VCaP (cell line): ENCODE data around the gene EVX2.

Experiments used
- H3K27ac ChIP-seq: fragments of 450-650 bp; 2 replicates; pipeline ENCODE4 v1.5.1; 2017
- TF ChIP-seq, protein P1 (sequence below): fragments of 450-650 bp; conservative IDR thresholded peaks from 2 replicates; pipeline ENCODE4 v1.5.1; 2017; ENCODE audit warnings: mild to moderate bottlenecking, moderate library complexity

EVX2 gene

DNA sequence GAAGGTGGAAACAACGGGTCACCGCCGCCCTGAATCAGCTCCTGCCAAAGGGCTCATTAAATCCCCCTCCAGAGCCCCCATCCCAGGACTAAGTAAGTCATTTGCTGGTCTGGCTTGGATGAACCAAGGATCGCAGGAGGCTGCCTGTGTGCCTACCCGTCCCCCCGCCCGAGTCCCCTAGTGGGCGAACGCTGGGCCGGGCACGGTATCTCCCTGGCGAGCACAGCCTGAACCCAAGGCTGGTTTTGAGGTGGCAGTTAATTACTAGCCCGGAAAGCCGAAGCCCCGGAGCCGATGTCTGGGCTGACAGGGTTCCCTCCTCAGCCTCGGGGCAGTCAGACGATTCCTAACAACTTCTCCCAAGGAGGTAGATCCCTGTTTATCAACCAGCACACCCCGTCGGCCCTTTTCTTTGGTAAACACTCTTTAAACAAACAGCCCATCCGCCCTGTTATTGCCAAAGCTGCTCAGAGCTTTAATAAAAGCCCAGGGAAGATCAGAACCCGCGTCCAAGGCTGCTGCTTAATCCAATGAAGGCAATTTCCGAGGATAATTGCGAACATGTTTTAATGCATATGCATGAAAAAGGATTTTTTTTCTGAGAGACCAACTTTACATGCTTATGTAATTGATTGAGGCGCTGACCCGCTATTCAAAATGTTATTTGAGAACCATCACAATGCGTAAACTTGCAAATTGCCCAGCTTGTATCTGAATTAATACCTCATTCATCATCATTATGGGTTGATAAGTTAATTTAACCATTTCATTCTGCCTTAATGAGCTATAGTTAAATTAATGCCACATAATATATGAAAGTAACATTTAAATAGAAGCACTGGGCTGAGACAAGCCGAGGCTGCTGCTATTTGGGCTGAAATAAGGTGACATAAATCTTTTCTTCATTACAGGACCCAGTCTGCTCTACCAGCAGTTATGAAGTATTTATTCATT, 10.5 kb downstream of the EVX2 start:
- no peak overlapping the region for H3K27ac ChIP-seq

DNA sequence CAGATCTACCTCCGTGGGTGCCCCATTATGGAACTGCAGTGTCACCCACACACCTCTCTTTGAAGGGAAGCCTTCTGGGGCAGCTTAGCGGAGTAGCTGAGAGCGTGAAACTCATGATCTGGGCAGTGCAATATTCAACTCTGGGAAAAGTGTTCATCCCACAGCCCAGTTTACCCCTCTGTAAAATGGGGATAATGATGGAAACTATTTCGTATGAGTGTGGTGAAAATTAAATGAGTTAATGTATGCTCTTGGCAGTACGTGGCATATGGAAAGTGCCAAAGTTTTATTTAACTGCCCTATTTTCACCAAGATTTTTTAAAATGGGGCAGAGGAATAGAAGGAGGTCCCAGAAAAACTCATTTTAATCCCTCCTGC, 11.5 kb downstream of the EVX2 start:
- TF ChIP-seq, protein P1, sequence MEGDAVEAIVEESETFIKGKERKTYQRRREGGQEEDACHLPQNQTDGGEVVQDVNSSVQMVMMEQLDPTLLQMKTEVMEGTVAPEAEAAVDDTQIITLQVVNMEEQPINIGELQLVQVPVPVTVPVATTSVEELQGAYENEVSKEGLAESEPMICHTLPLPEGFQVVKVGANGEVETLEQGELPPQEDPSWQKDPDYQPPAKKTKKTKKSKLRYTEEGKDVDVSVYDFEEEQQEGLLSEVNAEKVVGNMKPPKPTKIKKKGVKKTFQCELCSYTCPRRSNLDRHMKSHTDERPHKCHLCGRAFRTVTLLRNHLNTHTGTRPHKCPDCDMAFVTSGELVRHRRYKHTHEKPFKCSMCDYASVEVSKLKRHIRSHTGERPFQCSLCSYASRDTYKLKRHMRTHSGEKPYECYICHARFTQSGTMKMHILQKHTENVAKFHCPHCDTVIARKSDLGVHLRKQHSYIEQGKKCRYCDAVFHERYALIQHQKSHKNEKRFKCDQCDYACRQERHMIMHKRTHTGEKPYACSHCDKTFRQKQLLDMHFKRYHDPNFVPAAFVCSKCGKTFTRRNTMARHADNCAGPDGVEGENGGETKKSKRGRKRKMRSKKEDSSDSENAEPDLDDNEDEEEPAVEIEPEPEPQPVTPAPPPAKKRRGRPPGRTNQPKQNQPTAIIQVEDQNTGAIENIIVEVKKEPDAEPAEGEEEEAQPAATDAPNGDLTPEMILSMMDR = no peak
- H3K27ac ChIP-seq = no peak overlapping the region

More for the DNA sequence above, 10.5 kb downstream of the EVX2 start:
- TF ChIP-seq, protein P1 = no peak

DNA sequence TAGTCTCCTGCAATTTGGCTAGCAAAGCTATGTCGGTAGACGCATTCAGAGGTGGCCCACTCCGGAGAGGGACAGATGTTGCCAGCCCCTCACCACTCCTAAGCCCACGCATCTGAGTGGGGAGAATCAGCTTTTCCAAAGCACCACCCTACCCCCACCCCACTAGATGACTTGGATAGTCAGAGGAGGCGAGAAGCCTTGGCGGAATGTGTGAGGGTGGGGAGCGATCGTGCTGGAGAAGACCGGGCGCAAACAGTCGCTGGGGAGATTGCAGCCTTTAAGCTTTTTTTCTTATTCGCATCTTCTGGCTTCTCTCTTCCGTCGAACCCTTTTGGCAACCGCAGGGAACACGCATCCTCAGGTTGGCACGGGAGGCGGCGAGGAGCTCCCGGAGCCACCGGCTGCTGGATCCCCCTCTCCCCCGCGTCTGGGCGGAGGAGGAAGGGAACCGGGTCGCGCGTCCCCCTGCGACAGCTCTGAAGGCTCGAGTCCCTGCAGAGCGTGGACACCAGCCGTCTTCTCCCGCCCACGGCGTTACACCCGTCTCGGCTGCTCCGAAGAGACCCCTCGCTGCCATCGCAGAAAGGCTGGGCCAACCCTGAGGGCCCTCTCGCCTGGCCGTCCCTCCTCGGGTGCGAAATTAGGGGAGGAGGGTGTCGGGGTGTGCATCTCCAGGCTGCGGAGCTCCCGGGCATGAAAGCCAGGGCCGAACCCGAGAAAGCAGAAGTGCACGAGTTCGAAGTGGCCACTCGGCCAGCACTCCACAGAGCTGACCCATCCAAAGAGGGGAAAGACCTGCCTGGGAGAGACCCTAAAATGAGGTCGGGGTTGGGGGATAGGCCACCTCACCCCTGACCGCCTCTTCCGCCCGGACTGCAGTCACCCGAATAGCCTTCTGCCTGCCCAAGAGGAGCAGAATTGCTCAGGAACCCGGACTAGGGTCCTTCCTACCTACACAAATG, 12.2 kb downstream of the EVX2 start:
- TF ChIP-seq, protein P1 = no peak
- no peak overlapping the region for H3K27ac ChIP-seq

DNA sequence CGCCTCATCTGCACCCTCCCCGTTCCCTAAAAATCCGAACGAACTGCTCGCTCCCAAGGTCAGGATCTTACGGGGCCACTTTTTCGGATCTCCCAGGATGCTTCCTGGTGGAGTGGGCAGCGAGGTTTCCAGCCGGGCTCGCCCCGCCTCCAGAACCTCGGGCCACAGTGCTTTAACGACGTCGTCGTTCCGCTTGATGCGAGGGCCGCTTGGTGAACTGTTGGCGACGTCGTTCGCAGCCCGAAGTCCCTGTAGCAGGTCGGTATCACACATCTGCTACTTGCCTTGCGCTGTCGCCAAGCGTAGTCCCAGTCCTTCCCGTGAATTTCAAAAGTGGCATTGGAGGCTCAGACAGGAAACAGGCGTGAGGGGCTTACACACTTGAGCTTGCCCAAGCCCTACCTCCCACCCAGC, 15.3 kb downstream of the EVX2 start:
- H3K27ac ChIP-seq = no peak overlapping the region
- TF ChIP-seq, protein P1 = no peak

DNA sequence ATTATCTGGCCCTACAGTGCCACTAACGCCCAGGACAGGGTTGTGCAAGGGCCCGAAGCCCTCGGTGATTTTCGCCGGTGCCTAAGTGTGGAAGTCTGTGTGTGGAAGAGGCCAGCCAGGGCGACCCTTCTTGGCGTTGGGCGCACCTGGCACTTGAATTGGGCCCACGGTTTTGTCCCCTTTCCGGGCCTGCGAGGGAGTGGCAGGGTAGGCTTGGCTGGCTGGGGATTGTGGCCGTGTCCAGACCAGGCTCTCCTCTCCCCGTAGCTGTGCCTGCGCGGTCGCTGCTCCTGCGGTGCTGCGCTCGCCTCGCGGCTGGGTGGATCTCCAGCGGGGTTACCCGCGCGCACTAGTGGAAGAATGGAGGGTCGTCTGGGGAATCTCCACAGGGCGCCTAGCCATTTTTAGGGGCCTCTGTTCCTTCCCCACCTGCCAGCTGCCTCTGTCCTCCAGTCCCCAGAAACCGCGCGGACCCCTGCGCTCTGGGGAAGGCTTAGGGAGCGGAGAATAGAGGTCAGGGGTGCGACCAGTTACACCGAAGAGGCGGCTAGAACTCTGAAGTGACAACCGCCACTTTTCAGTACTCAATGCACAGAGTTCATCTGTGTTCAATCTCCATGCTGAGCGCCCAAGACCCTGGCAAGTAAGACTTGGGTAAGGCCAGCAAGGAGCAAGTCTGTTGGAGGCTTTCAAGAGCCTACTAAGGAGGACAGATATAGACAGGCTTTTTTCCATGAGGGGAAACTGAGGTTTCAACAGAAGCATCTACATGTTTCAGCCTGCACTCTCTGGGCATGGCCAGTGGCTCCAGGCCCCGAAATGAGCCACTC, 16.0 kb downstream of the EVX2 start:
- H3K27ac ChIP-seq = no peak overlapping the region
- TF ChIP-seq, protein P1 = no peak

DNA sequence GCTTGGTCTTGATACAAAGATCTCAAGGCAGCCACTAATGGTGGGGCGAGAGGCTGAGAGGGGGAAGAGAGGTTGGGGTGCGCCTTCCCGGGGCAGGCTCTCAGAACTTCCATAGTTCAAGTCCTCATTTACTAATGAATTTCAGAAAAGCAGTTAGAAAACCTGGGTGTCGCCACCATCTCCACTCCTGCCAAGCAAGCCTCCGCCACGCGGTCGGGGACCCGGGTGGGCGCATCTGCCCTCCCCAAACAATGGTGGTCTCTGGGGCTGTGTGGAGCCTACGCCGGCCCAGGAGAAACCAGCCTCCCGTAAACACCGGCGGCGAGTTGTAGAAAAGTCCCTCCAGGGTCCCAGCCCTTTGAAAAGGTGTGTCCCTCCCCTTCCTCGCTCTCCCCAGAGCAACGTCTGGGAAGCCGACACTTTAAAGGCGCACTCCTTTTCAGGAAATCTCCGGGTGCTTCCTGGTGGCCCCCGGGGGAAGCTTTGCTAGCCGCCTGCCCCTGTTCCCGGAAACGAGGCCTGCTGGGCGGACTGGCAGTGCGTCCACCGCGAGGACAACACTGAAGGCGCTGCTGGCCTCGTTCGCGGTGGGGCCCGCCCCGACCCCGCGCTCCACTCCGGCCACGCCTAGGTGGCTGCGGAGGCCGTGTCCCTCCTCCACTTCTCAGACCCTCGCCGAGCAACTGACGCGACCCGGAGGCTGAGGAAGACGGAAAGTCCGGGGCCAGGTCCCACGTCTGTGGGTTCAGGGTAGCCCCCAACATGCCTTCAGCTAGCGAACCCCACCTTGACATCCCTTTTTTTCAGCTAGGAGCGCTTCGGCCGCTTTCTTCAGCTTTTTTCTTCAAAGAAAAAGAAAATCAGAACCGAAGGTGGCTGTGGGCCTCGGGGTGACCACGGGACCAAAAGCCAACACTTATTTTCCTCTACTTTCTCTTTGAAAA, 16.8 kb downstream of the EVX2 start:
- no peak overlapping the region for H3K27ac ChIP-seq
- TF ChIP-seq, protein P1 = no peak
